GM12878 (cell line): ENCODE measurements around the gene SKAP1. TPM values are rescaled to one million over a fixed set of nuclear protein-coding genes. Genes with fewer than 3 reads are reported as not detected.

Experiments
- ATAC-seq: fragments of 200-7000 bp; cut with Tn5 transposase; 3 replicates; pipeline ENCODE4 v1.9.1; 2020; ENCODE audit warnings: mild to moderate bottlenecking, moderate library complexity
- BruUV-seq: library from RNA; stranded (reverse); fragments of 400-500 nt; replicated peaks from 2 replicates; lab custom pipeline; 2021; lab: Mats Ljungman, UMichigan
- CTCF ChIA-PET: fragments of 300-600 bp; sonication (Branson Sonifier 250); formaldehyde crosslinking; extraction: SDS; loops from one replicate; lab custom pipeline; 2021; ENCODE audit warnings: inconsistent platforms; lab: Yijun Ruan, JAX
- POLR2A ChIA-PET: fragments of 350-600 bp; formaldehyde crosslinking; extraction: SDS; loops from one replicate; lab custom pipeline; 2021; ENCODE audit warnings: inconsistent platforms; lab: Charles Lee
- RAD21 ChIA-PET: fragments of 300-600 bp; sonication (Branson Sonifier 250); formaldehyde crosslinking; loops from one replicate; lab custom pipeline; 2023; ENCODE audit warnings: antibody characterized with exemption; ENCODE audit not compliant: unreplicated experiment; lab: Charles Lee
- SMC1A ChIA-PET: fragments of 300-600 bp; sonication (Branson Sonifier 250); formaldehyde crosslinking; loops from one replicate; lab custom pipeline; 2023; ENCODE audit not compliant: unreplicated experiment, uncharacterized antibody; lab: Charles Lee
- DNase-seq: peaks from one replicate; pipeline ENCODE4 v3.0.0-alpha.2; 2011; ENCODE audit warnings: low read depth, low spot score
- FAIRE-seq: peaks from 3 replicates; lab custom pipeline; 2011; peaks lifted over from hg19 to GRCh38; lab: Jason Lieb, UNC
- H2AFZ ChIP-seq: 2 replicates; pipeline ENCODE4 v1.6.0; 2011; ENCODE audit warnings: low read depth, low read length, control low read depth; ENCODE audit not compliant: control insufficient read depth
- H3K27ac ChIP-seq: 2 replicates; pipeline ENCODE4 v1.5.1; 2011; ENCODE audit warnings: control low read depth; ENCODE audit not compliant: control insufficient read depth, insufficient read depth
- H3K27me3 ChIP-seq, 2 experiments: replicated peaks in 1 of 2; 2 replicates each; pipeline versions ENCODE4 v1.6.0 to v1.6.1; 2011; ENCODE audit warnings: low read length in 1 of 2; ENCODE audit not compliant: control insufficient read depth in 2 of 2, insufficient read depth in 2 of 2
- H3K36me3 ChIP-seq, 2 experiments: 2 replicates each; pipeline ENCODE4 v1.5.1; 2011; ENCODE audit warnings: low read length in 1 of 2; ENCODE audit not compliant: control insufficient read depth in 2 of 2, insufficient read depth in 2 of 2
- H3K4me1 ChIP-seq: 2 replicates; pipeline ENCODE4 v1.6.1; 2011; ENCODE audit warnings: mild to moderate bottlenecking, low read length, moderate library complexity, mixed read lengths; ENCODE audit not compliant: control insufficient read depth, insufficient read depth
- H3K4me2 ChIP-seq: 2 replicates; pipeline ENCODE4 v1.6.0; 2011; ENCODE audit warnings: control low read depth; ENCODE audit not compliant: control insufficient read depth, insufficient read depth
- H3K4me3 ChIP-seq: fragments of 200-600 bp; sonication (generic); 2 replicates; pipeline ENCODE4 v1.5.1; 2016
- H3K79me2 ChIP-seq: 2 replicates; pipeline ENCODE4 v1.6.0; 2011; ENCODE audit warnings: low read length; ENCODE audit not compliant: control insufficient read depth, insufficient read depth
- H3K9ac ChIP-seq: 2 replicates; pipeline ENCODE4 v1.8.0; 2011; ENCODE audit warnings: low read length, control low read depth, mixed read lengths; ENCODE audit not compliant: control insufficient read depth, insufficient read depth
- H3K9me3 ChIP-seq: replicated peaks from 3 replicates; pipeline ENCODE4 v1.5.1; 2011; ENCODE audit warnings: mild to moderate bottlenecking, low read length; ENCODE audit not compliant: control insufficient read depth, insufficient read depth
- H4K20me1 ChIP-seq: 2 replicates; pipeline ENCODE4 v1.6.0; 2011; ENCODE audit not compliant: control insufficient read depth, insufficient read depth
- CTCF ChIP-seq, 3 experiments: IDR thresholded peaks in 2 of 3; conservative IDR thresholded peaks in 1 of 3; 2 replicates each; pipeline ENCODE4 v1.5.1; 2011; ENCODE audit warnings: low read depth in 3 of 3, low read length in 3 of 3, mild to moderate bottlenecking in 3 of 3, control low read depth in 2 of 3, moderate library complexity in 2 of 3, inconsistent platforms in 1 of 3, mixed read lengths in 1 of 3; ENCODE audit not compliant: control insufficient read depth in 2 of 3, insufficient read depth in 1 of 3; ENCODE audit errors: extremely low read depth in 1 of 3
- MEF2B ChIP-seq: fragments of 450-650 bp; IDR thresholded peaks from 2 replicates; pipeline ENCODE4 v1.6.1; 2018; ENCODE audit warnings: mild to moderate bottlenecking, moderate library complexity; ENCODE audit not compliant: partially characterized antibody, poor library complexity, severe bottlenecking
- SPI1 ChIP-seq: IDR thresholded peaks from 2 replicates; pipeline ENCODE4 v1.6.1; 2011; ENCODE audit warnings: low read depth, mild to moderate bottlenecking, low read length, moderate library complexity, borderline replicate concordance; ENCODE audit not compliant: insufficient read depth
- WGBS: methylation state at CpG from one replicate; pipeline ENCODE4 v1.1.6; 2016; ENCODE audit warnings: low lambda C conversion rate; ENCODE audit not compliant: insufficient replicate concordance, insufficient coverage; ENCODE audit errors: missing lambda C conversion rate; 5-methylcytosine and 5-hydroxymethylcytosine counted together
- in situ Hi-C: fragments of 300-500 bp; cut with MboI; formaldehyde crosslinking; loops from 9 replicates; pipeline ENCODE4 v1.14.3; 2018; ENCODE audit warnings: mixed read lengths
- intact Hi-C: fragments of 100-400 bp; cut with micrococcal nuclease; formaldehyde crosslinking; loops from one replicate; pipeline ENCODE4 v1.14.2; 2022; ENCODE audit not compliant: unreplicated experiment
- polyA plus RNA-seq, 11 experiments: library from polyadenylated mRNA; depleted of rRNA in 4 of 11; unstranded in 6 of 11; stranded (reverse) in 5 of 11; fragments of >200 nt; fragmentation: Nextera tagmentation in 4 of 11; fragmentation: Illumina TruSeq in 1 of 11; extraction: Ambion mirVana in 4 of 11; extraction: Trizol in 1 of 11; gene quantifications; 1 replicate in 1 of 11; 2 replicates in 10 of 11; pipeline versions ENCODE4 v1.2.1 to v1.2.3, GENCODE V29; 2011 to 2016; ENCODE audit warnings: inconsistent platforms in 2 of 11, missing spikeins in 2 of 11, low read depth in 1 of 11
- total RNA-seq, 4 experiments: library from RNA; depleted of rRNA in 3 of 4; stranded (reverse); fragments of >200 nt in 3 of 4; fragmentation: Illumina TruSeq in 1 of 4; extraction: Trizol in 1 of 4; gene quantifications; 2 replicates each; pipeline versions ENCODE4 v1.2.1 to v1.2.3, GENCODE V29; 2013 to 2021

The SKAP1 gene
- total and polyA plus RNA-seq, 10 of the 15 experiments (the other 5 are each of a cell fraction or from before 2014, with no cell fraction given): 17.1 to 97.6 (median 35.9) TPM

GRCh38 chr17:48180842-48181629 is 249.0 kb downstream of the SKAP1 start:
- CTCF ChIA-PET: interaction anchor here (0.6 to 2.3 kb wide), 5 partner anchors 16 to 955 kb away, joined by 3 to 6 read pairs (median 3); no protein-coding TSS in a partner anchor
- no peak for FAIRE-seq
- no peak for TF ChIP-seq MEF2B
- TF ChIP-seq CTCF (IDR thresholded peaks at IDR 0.05 in 2 of 3, conservative IDR thresholded peaks at IDR 0.05 in 1 of 3; ENCODE audit: control insufficient read depth in 2 of 3, extremely low read depth in 1 of 3, insufficient read depth in 1 of 3, low read depth in 3 of 3, low read length in 3 of 3): 0 out of 6 replicates have a peak, but pooled peaks of 1 of the 3 experiments have one; percentile 11
- TF ChIP-seq SPI1: peak; percentile 33; the same call in 1 of the 2 replicates
- TF ChIP-seq, all 136 proteins: peak for 2
- no peaks in the 10 kb centered on the region for H3K79me2 ChIP-seq
- H4K20me1 ChIP-seq: no peaks in the 10 kb centered on the region
- ChIA-PET SMC1A (interaction anchor here (1.1 to 1.6 kb wide), 6 partner anchors 14 to 432 kb away, joined by 3 to 4 read pairs (median 3); no protein-coding TSS in a partner anchor), POLR2A (interaction anchor here (1.0 kb wide), 1 partner anchor 27 kb away, joined by 3 read pairs; no protein-coding TSS in a partner anchor), RAD21 (interaction anchor here (1.1 kb wide), 1 partner anchor 412 kb away, joined by 3 read pairs; no protein-coding TSS in a partner anchor)
- H2AFZ ChIP-seq: no peak overlapping the region
- 65% methylated on average over 7 of the region's 7 CpGs for WGBS
- H3K9ac ChIP-seq: no peak overlapping the region
- in situ Hi-C loops: no loop called here
- no TSS peak for BruUV-seq
- H3K27me3 ChIP-seq: no peaks in the 10 kb centered on the region
- peaks cover 5 to 26% of the 10 kb centered on the region in 2 experiments for H3K36me3 ChIP-seq
- H3K27ac ChIP-seq: no peak overlapping the region
- H3K4me1 ChIP-seq: peaks cover 6% of the 10 kb centered on the region
- no peak overlapping the region for H3K4me2 ChIP-seq
- ATAC-seq: peak; percentile 48
- H3K4me3 ChIP-seq: no peak overlapping the region
- DNase-seq: no peak
- no peaks in the 10 kb centered on the region for H3K9me3 ChIP-seq
- intact Hi-C loops: no loop called here
